Lung (tissue), 12 donors: ENCODE results near the gene CBFA2T2. TPM values are rescaled to one million over a fixed set of nuclear protein-coding genes. Genes with fewer than 3 reads are reported as not detected.

Experiments used
- ATAC-seq: fragments of 200-7000 bp; cut with Tn5 transposase; one replicate; pipeline ENCODE4 v1.9.1; 2020; ENCODE audit warnings: moderate number of reproducible peaks; ENCODE audit not compliant: insufficient read depth, low FRiP score
- DNase-seq, 3 donors: peaks; one replicate each; pipeline ENCODE4 v3.0.0-alpha.2; 2013 to 2017
- H3K27ac ChIP-seq, 2 donors: one replicate each; pipeline ENCODE4 v1.5.1; 2013; ENCODE audit warnings: mild to moderate bottlenecking in 2 of 2, moderate library complexity in 2 of 2, control low read depth in 1 of 2, inconsistent platforms in 1 of 2, low read depth in 1 of 2, low read length in 1 of 2
- H3K27me3 ChIP-seq, 3 donors: one replicate each; pipeline ENCODE4 v1.5.1; 2013; ENCODE audit warnings: low read length in 2 of 3; ENCODE audit not compliant: control insufficient read depth in 3 of 3, insufficient read depth in 3 of 3
- H3K36me3 ChIP-seq, 4 donors: one replicate each; pipeline ENCODE4 v1.5.1; 2013; ENCODE audit warnings: low read length in 4 of 4, mild to moderate bottlenecking in 1 of 4, moderate library complexity in 1 of 4; ENCODE audit not compliant: control insufficient read depth in 4 of 4, insufficient read depth in 4 of 4
- H3K4me1 ChIP-seq, 5 donors: one replicate each; pipeline ENCODE4 v1.5.1; 2013; ENCODE audit warnings: low read length in 5 of 5, mild to moderate bottlenecking in 2 of 5, moderate library complexity in 1 of 5; ENCODE audit not compliant: control insufficient read depth in 5 of 5, insufficient read depth in 5 of 5
- H3K4me3 ChIP-seq: one replicate; pipeline ENCODE4 v1.5.1; 2013; ENCODE audit warnings: mild to moderate bottlenecking, control low read depth, moderate library complexity
- H3K9ac ChIP-seq, 2 donors: one replicate each; pipeline ENCODE4 v1.5.1; 2013; ENCODE audit warnings: low read length in 2 of 2, control low read depth in 1 of 2; ENCODE audit not compliant: insufficient read depth in 1 of 2
- H3K9me3 ChIP-seq, 4 donors: one replicate each; pipeline ENCODE4 v1.5.1; 2013; ENCODE audit warnings: low read length in 3 of 4, mild to moderate bottlenecking in 1 of 4, moderate library complexity in 1 of 4; ENCODE audit not compliant: control insufficient read depth in 4 of 4, insufficient read depth in 3 of 4
- WGBS, 2 donors: extraction: QIAGEN DNeasy Blood & Tissue Kit; methylation state at CpG; one replicate each; pipeline ENCODE4 v1.1.7; 2013; 5-methylcytosine and 5-hydroxymethylcytosine counted together
- polyA plus RNA-seq, 2 donors: library from polyadenylated mRNA; stranded (reverse); fragments of 200-250 nt; gene quantifications; one replicate each; pipeline ENCODE4 v1.2.1, GENCODE V29; 2013
- total RNA-seq, 2 donors: library from RNA; depleted of rRNA in 1 of 2; stranded (reverse); fragments of >200 nt in 1 of 2; gene quantifications; one replicate each; pipeline ENCODE4 v1.2.1, GENCODE V29; 2014 to 2021
- TF ChIP-seq, protein P1 (sequence below): IDR thresholded peaks from 2 replicates; pipeline ENCODE4 v1.5.1; 2012; ENCODE audit warnings: mild to moderate bottlenecking; ENCODE audit errors: control extremely low read depth, extremely low read depth
- donor health status: control.
- donor health status: control.
- donor health status: Bipolar disorder and iron deficiency.
- donor health status: healthy.
- donor health status: DM: yes; HTN: yes; CAD: no.

CBFA2T2 gene
- total and polyA plus RNA-seq, 4 donors: 5.1 to 19.1 (median 8.2) TPM

DNA sequence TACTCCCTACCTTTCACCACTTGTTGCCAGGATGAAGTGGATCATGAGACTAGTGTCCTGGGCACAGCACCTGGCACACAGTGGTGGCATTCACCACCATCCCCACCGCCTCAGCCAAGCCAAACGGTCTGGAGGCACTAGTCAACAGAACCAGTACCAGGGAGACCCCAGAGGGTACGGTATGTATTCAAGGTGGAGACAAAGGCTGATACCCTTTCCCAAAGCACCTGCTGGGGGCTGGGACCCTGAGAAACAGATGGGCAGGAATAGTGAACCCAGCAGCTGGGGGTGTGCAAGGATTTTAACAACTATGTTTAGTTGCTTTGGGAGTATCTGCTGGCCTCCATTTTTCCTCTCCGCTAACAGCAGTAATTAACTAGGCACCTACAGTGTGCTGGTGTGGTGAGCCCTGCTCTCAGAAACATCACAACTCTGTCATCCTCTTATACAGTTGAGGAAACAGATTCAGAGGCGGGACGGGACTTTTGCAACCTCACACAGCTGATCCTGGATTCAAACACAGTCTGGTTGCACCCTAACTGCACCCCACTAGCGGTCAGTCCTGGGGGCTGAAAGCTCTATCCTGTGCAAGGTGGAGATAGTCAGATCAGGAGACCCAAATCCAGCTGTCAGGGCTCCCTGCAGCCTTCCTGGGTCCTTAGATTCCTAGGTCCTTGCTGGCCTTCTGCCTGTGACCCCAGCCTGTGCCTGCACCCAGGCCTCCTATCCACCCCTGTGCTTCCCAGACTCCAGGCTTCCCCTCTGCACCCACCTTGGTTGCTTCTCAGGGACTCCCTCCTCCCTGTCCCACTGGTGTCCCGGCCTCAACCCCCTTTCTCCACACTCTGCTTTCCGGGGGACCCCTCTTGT lies 47.5 kb upstream of the CBFA2T2 start:
- no peaks in the 10 kb centered on the region for H3K36me3 ChIP-seq
- H3K27ac ChIP-seq: peak overlapping the region in 1 of 2 donors; percentile 97
- TF ChIP-seq, protein P1, sequence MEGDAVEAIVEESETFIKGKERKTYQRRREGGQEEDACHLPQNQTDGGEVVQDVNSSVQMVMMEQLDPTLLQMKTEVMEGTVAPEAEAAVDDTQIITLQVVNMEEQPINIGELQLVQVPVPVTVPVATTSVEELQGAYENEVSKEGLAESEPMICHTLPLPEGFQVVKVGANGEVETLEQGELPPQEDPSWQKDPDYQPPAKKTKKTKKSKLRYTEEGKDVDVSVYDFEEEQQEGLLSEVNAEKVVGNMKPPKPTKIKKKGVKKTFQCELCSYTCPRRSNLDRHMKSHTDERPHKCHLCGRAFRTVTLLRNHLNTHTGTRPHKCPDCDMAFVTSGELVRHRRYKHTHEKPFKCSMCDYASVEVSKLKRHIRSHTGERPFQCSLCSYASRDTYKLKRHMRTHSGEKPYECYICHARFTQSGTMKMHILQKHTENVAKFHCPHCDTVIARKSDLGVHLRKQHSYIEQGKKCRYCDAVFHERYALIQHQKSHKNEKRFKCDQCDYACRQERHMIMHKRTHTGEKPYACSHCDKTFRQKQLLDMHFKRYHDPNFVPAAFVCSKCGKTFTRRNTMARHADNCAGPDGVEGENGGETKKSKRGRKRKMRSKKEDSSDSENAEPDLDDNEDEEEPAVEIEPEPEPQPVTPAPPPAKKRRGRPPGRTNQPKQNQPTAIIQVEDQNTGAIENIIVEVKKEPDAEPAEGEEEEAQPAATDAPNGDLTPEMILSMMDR: no peak
- WGBS, 2 donors: 71 to 78% methylated on average over 9 of the region's 9 CpGs
- H3K4me3 ChIP-seq: peak overlapping the region; percentile 16
- H3K27me3 ChIP-seq: no peaks in the 10 kb centered on the region
- peaks cover 2 to 16% (median 8%) of the 10 kb centered on the region in 5 donors for H3K4me1 ChIP-seq
- no peak for ATAC-seq
- no peak overlapping the region for H3K9ac ChIP-seq
- DNase-seq: no peak
- no peaks in the 10 kb centered on the region for H3K9me3 ChIP-seq

DNA sequence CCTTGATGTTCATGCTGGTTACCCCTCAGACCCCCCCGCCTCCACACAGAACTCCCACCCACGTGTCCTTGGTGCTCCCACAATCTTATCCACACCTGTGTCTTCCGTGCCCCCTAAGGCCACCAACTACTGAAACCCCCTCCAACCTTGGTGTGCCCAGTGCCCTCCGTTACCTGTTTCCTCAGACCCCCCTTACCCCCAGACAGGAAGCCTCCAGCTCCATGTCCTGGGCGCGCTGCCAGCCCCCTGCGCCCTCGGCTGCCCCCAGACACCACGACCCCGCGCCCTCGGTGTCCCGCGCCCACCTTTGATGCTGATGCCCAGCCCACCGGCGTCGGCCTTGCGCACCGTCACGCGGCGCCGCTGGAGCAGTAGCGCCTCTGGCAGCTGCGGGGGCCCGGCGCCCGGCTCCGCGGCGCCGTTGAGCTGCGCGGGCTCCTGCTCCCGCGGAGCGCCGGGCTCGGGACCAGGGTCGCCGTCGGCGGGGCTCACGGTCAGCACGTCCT lies 46.8 kb upstream of the CBFA2T2 start:
- Histone ChIP-seq H3K27me3 (no peaks in the 10 kb centered on the region), H3K9ac (no peak overlapping the region), H3K4me3 (peak overlapping the region; percentile 72), H3K36me3 (no peaks in the 10 kb centered on the region), H3K9me3 (no peaks in the 10 kb centered on the region), H3K4me1 (peaks cover 0 to 11% (median 3%) of the 10 kb centered on the region in 5 donors), H3K27ac (peak overlapping the region in 1 of 2 donors; percentile 97)
- peak in 2 of 3 donors; percentile 48 for DNase-seq
- no peak for ATAC-seq
- 2 to 3% methylated on average over 41 to 45 of the region's 45 CpGs for WGBS, 2 donors
- TF ChIP-seq, protein P1: no peak

DNA sequence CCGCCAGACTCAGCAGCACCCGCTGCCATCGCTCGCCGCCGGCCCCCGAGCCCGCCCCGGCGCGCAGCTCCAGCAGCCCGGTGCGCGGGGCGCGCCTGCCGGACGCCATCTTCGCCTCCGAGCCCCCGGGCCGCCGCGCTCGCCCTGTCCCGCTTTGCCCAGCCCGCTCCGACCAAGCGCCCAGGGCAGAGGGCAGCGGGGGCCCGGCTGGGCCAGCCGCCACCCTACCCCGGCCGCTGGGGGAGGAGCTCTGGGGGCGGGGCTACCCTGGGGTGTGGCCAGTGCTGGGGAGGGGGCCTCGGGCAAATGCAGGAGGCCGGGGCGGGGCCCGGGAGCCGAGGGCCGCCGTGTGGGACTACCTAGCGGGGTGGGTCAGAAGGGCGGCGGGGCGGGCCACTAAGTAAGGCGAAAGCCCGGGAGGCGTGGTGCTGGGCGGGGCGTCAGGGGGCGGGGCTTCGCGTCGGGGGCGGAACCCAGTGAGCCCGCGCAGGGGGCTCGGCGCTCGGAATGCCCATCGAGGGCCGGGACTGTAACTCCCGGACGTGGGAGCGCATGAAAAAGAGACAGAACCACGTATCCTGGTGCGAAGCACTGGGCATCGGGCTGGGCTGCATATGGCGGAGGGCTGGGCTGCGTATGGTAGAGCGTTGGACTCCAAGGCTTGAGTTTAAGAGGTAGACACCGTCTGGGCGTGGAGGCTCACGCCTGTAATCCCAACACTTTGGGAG lies 46.2 kb upstream of the CBFA2T2 start, which contains the start of gene SNTA1:
Gene SNTA1, minus strand, starts transcription at position 252 of the 728 bp plus-strand sequence. Its CDS starts 143 bp downstream, at position 109.
- ATAC-seq: peak; percentile 92
- H3K36me3 ChIP-seq: no peaks in the 10 kb centered on the region
- peak within 1 kb of the TSS; percentile 90 to 97 for H3K27ac ChIP-seq
- H3K9ac ChIP-seq: no peak within 1 kb of the TSS
- peak; percentile 78 to 87 (median 84) for DNase-seq
- TF ChIP-seq, protein P1: no peak
- no peaks in the 10 kb centered on the region for H3K27me3 ChIP-seq
- no peaks in the 10 kb centered on the region for H3K9me3 ChIP-seq
- 1% methylated on average over 68 to 75 of the region's 75 CpGs for WGBS, 2 donors
- H3K4me1 ChIP-seq: peaks cover 0 to 11% (median 3%) of the 10 kb centered on the region in 5 donors
- peak within 1 kb of the TSS; percentile 72 for H3K4me3 ChIP-seq
